Smooth muscle cell (in vitro differentiated cells): ENCODE measurements around the gene ART5. TPM values are rescaled to one million over a fixed set of nuclear protein-coding genes. Genes with fewer than 3 reads are reported as not detected.

Experiments used
- DNase-seq: peaks from one replicate; lab custom pipeline; 2025; ENCODE audit not compliant: unreplicated experiment; lab: John Stamatoyannopoulos, UW
- H2AFZ ChIP-seq: fragments of 200-600 bp; sonication (generic); 2 replicates; pipeline ENCODE4 v1.6.0; 2016; ENCODE audit warnings: antibody characterized with exemption, low read depth, mild to moderate bottlenecking
- H3F3A ChIP-seq: fragments of 200-600 bp; sonication (generic); 2 replicates; pipeline ENCODE4 v1.6.0; 2017; ENCODE audit warnings: antibody characterized with exemption, low read depth
- H3K27ac ChIP-seq: fragments of 200-600 bp; sonication (generic); 2 replicates; pipeline ENCODE4 v1.5.1; 2016; ENCODE audit warnings: low read depth, mild to moderate bottlenecking
- H3K27me3 ChIP-seq: fragments of 200-600 bp; sonication (generic); 2 replicates; pipeline ENCODE4 v1.6.1; 2016; ENCODE audit warnings: low read depth, mild to moderate bottlenecking
- H3K36me3 ChIP-seq: fragments of 200-600 bp; sonication (generic); 2 replicates; pipeline ENCODE4 v1.5.1; 2016; ENCODE audit warnings: low read depth
- H3K4me1 ChIP-seq: fragments of 200-600 bp; sonication (generic); 2 replicates; pipeline ENCODE4 v1.5.1; 2016; ENCODE audit warnings: low read depth
- H3K4me2 ChIP-seq: fragments of 200-600 bp; sonication (generic); 2 replicates; pipeline ENCODE4 v1.6.0; 2016; ENCODE audit warnings: mild to moderate bottlenecking
- H3K4me3 ChIP-seq: fragments of 200-600 bp; sonication (generic); 2 replicates; pipeline ENCODE4 v1.5.1; 2016; ENCODE audit warnings: mild to moderate bottlenecking
- H3K79me2 ChIP-seq: fragments of 200-600 bp; sonication (generic); 2 replicates; pipeline ENCODE4 v1.6.0; 2016; ENCODE audit warnings: low read depth, mild to moderate bottlenecking
- H3K9ac ChIP-seq: fragments of 200-600 bp; sonication (generic); 2 replicates; pipeline ENCODE4 v1.6.0; 2016; ENCODE audit warnings: low read depth
- H3K9me3 ChIP-seq: fragments of 200-600 bp; sonication (generic); replicated peaks from 2 replicates; pipeline ENCODE4 v1.5.1; 2016; ENCODE audit warnings: low read depth
- H4K20me1 ChIP-seq: fragments of 200-600 bp; sonication (generic); 2 replicates; pipeline ENCODE4 v1.6.0; 2016; ENCODE audit warnings: low read depth
- CTCF ChIP-seq: fragments of 200-600 bp; sonication (generic); IDR thresholded peaks from 2 replicates; pipeline ENCODE4 v1.5.1; 2017; ENCODE audit warnings: borderline replicate concordance, mild to moderate bottlenecking, antibody characterized with exemption; ENCODE audit not compliant: insufficient read depth, poor library complexity, severe bottlenecking
- WGBS: methylation state at CpG from one replicate; pipeline ENCODE4 v1.1.7; 2016; ENCODE audit warnings: low lambda C conversion rate; 5-methylcytosine and 5-hydroxymethylcytosine counted together
- polyA plus RNA-seq: library from polyadenylated mRNA; unstranded; fragments of >200 nt; fragmentation: Nextera tagmentation; extraction: Ambion mirVana; gene quantifications from 2 replicates; pipeline ENCODE4 v1.2.1, GENCODE V29; 2016
- total RNA-seq: library from RNA; depleted of rRNA; stranded (reverse); fragments of >200 nt; gene quantifications from 2 replicates; pipeline ENCODE4 v1.2.3, GENCODE V29; 2014

Gene ART5
- total and polyA plus RNA-seq, 2 experiments from 2014 or later: 3.5 to 5.2 TPM

GRCh38 chr11:3684129-3684818, 42.5 kb upstream of the ART5 start:
- over 99% methylated on average over 12 of the region's 12 CpGs for WGBS
- no peak for DNase-seq

DNA sequence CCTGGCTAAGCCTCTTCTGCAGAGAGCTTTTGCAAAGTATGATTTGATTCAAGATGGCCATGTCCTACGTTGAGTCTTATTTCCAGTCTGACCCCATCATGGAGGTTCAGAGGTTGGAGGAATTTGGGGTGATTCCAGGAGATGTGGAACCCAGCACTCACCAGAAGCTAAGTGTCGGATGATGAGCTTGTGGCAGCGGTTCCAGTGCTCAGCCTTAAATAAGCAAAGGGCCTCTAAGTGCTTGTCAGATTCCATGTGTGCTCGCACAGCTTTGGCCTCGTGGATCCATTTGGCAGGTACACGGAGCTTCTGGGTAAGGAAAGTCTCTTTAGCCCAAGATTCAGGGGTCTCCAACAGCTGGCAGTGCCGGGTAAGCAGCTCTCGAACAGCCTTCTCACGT, 41.2 kb upstream of the ART5 start:
- no peak overlapping the region for H3K4me3 ChIP-seq
- no peaks in the 10 kb centered on the region for H3F3A ChIP-seq
- peaks cover 41% of the 10 kb centered on the region for H3K36me3 ChIP-seq
- TF ChIP-seq CTCF: no peak
- H2AFZ ChIP-seq: no peak overlapping the region
- no peaks in the 10 kb centered on the region for H3K27me3 ChIP-seq
- DNase-seq: no peak
- H4K20me1 ChIP-seq: no peaks in the 10 kb centered on the region
- no peak overlapping the region for H3K4me2 ChIP-seq
- no peak overlapping the region for H3K27ac ChIP-seq
- 92% methylated on average over 9 of the region's 9 CpGs for WGBS
- H3K79me2 ChIP-seq: no peaks in the 10 kb centered on the region
- no peaks in the 10 kb centered on the region for H3K9me3 ChIP-seq
- no peaks in the 10 kb centered on the region for H3K4me1 ChIP-seq
- H3K9ac ChIP-seq: no peak overlapping the region

More at GRCh38 chr11:3684129-3684818, 42.5 kb upstream of the ART5 start:
- H3K79me2 ChIP-seq: no peaks in the 10 kb centered on the region
- no peak overlapping the region for H3K4me3 ChIP-seq
- H4K20me1 ChIP-seq: no peaks in the 10 kb centered on the region
- H3K27me3 ChIP-seq: no peaks in the 10 kb centered on the region
- no peaks in the 10 kb centered on the region for H3K9me3 ChIP-seq
- peaks cover 35% of the 10 kb centered on the region for H3K36me3 ChIP-seq
- no peak overlapping the region for H3K4me2 ChIP-seq
- no peaks in the 10 kb centered on the region for H3K4me1 ChIP-seq
- H3K27ac ChIP-seq: no peak overlapping the region
- H3K9ac ChIP-seq: no peak overlapping the region
- no peak for TF ChIP-seq CTCF
- no peak overlapping the region for H2AFZ ChIP-seq
- H3F3A ChIP-seq: no peaks in the 10 kb centered on the region

DNA sequence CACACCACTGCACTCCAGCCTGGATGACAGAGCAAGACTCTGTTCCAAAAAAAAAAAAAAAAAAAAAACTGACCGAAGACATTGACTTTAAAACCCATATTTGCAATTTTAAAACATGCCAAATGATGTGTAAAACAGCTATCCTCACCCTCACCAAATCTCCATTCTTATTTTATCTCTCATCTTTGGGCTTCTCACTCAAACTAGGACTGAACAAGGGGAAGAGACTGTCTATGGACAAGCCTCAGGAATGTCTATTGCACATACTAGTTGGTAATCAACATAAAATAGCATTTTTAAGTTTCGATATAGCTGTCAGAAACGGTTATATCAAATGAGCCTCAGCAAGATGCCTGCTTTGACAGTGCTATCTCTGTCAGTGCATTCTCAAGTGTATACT, 37.3 kb upstream of the ART5 start:
- WGBS: 98% methylated on average over 3 of the region's 3 CpGs
- no peaks in the 10 kb centered on the region for H3K9me3 ChIP-seq

More for the DNA sequence above, 37.3 kb upstream of the ART5 start:
- Histone ChIP-seq H3K4me1 (no peaks in the 10 kb centered on the region), H3K9ac (no peak overlapping the region), H3K79me2 (no peaks in the 10 kb centered on the region), H3K4me2 (no peak overlapping the region), H3K27ac (no peak overlapping the region), H3F3A (no peaks in the 10 kb centered on the region), H4K20me1 (no peaks in the 10 kb centered on the region), H2AFZ (no peak overlapping the region), H3K36me3 (peaks cover 38% of the 10 kb centered on the region), H3K27me3 (no peaks in the 10 kb centered on the region), H3K4me3 (no peak overlapping the region)
- no peak for TF ChIP-seq CTCF
- DNase-seq: no peak
